GM21619 (cell line): ENCODE results near the gene INKA2.

ENCODE experiments used
- ATAC-seq: cut with Tn5 transposase; IDR thresholded peaks from one replicate; pipeline ENCODE4 v1.9.1; 2021; ENCODE audit not compliant: unreplicated experiment

Gene INKA2

DNA sequence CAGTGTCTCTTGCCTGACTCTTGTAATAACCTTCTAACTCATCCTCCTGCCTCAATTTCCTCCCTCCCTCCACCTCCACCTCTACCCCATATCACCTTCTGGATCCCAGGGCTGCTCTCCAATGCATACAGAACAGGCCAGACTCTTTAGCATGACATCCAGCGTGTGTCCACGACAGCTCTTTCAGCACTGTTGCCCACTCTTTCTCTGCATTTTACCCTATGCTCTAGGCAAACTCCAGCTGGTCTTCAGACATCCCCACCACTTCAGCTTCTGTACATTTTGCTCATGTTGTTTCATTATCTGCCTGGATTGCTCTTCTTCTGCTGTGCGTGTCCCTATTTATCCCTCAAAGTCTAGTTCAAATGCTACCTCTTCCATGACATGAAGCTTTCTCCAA is 4.8 kb downstream of the INKA2 start:
- ATAC-seq, result no peak

DNA sequence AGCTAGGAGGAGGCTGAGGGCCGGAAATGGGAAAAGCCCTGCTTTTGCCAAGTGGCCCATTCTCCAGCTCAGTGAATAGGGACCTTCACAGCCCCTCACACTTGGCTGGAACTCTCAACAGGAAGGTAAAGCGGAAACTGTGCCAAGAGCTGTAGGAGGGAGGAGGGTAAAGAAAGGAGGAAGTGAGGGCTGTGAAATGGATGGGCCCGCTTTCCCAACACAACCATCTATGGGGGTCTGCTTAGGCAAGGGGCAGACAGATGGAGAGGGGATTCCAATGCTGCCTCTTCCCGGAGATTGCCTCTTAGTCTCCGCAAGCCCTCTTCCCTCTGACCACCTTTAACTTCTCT is 5.2 kb downstream of the INKA2 start:
- ATAC-seq, result no peak

GRCh38 chr1:111733183-111733991 is 5.8 kb downstream of the INKA2 start:
- ATAC-seq, result no peak

GRCh38 chr1:111732718-111733117 is 6.5 kb downstream of the INKA2 start:
- no peak for ATAC-seq

DNA sequence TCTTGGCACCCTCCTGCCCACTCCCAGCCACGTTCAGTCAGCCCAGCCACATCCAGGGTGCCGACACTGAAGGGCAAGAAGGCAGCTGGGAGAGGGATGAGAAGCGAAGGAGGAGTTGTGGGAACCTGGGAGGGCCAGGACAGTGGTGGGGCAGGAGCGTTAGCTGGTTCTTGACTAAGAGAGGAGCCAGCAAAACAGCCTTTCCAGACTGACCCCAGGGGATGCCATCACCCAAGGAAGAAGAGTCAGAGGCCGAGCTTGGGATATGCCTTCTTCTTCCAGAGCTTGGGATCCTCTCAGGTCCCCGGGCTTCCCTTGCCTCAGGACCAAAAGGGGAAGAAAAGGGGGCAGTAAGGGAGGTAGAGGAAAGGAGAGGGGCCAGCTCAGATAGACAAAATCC is 7.2 kb downstream of the INKA2 start:
- no peak for ATAC-seq

DNA sequence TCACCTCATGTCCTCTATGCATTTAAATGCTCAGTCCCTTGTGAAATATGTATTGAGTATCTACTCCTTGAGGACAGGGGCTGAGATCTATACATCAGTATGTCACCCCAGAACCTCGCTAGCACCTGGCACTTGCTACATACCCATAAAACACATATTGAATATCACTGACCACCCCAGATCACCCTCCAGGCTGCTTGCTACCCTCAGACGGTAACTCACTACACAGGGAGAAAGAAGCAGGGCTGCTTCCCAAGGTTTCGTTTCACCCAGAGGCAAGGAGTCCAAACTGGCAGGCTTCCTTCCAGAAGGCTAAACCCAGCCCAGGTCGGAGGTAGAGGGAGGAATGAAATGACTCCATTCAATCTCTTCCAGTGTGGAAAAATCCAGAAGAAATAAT is 8.5 kb downstream of the INKA2 start:
- no peak for ATAC-seq

DNA sequence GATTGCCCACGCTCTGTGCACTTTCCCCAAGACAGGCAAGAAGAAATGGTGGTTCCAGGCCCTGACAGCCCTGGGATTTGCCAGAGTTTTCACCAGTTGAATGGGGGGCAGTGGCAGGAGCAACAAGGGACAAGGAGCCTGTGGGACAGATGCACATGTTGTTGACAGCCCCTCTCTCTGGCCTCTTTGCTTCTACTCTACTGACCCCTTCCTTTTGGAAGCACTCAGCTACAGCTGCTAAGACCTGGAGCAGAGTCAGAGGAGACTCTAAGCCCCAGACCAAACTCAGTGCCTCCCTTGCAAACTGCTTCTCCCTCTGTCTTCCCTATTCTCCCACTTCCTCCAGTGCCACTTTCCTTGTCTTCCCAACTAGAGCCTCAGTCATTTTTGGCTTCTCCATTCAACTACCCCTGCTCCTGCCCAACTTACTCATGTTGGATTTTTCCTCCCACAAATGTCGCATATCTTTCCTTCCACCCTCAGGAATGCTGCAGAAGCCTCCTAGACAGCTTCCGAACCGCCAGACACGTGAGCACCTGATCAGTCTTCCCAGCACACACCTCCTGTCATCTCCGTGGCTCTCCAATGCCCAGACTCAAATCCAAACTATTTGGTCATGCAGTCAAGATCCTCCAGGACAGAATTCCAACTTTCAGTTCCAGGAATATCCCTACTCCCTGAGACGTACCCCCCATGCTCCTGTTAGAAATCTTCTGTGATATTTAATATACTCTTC is 9.1 kb downstream of the INKA2 start:
- ATAC-seq, result no peak

DNA sequence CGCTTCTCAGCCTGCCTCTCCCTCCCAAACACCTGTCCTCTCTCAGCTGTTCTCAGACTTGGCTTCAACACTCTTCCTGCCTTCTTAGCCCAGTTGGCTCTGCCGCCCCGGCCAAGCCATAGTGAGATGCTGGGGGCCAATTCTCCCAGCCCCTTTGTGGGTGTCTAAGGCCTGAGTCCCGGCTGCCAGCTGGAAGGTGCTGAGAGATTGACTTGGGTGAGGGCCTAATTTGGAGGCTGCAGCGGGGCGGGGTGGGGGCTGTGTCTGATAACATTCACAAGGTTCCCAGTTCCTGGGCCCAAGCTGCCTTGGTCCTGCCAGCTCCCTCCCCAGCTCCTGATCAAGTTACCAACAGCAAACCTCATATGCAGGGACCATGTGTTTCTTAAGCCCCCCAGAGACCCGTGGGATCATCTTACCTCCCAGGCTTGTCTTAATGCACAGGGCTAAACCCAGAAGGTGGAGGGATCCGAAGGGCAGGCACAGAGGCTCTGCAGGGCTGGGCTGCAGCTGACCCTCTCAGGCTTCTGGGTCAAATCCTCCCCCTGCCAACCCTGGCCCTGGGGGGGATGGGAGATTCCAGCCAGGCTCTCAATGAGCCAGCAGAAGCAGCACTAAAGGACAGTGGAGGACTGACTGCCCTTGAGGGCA is 9.8 kb downstream of the INKA2 start:
- no peak for ATAC-seq

GRCh38 chr1:111727056-111727455 is 12.1 kb downstream of the INKA2 start:
- ATAC-seq, result no peak

DNA sequence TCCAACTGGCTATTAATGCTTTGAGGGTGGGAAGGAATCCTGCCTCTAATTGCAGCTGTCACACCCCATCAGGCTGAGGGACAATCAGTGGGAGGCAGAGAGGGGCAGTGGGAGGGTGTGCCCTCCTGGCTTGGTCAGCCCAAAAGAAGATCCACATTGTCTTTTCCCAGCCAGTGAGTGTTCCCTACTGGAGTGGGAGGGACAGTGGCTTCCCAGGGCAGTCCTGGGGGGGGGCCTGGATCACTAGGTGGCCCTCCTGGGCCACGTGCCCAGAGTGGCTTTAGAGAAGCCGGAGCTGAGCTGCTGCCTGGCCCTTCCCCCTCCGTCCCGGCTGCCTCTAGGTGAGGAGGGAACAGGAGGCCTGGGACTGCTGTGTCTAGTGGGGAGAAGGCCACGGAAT is 14.0 kb downstream of the INKA2 start:
- ATAC-seq, result no peak

GRCh38 chr1:111723871-111724270 is 15.3 kb downstream of the INKA2 start:
- ATAC-seq, result no peak

GRCh38 chr1:111723091-111723806 is 15.9 kb downstream of the INKA2 start:
- no peak for ATAC-seq

- ATAC-seq, result no peak
Measured at GRCh38 chr1:111720977-111721786, 18.0 kb downstream of the INKA2 start.

GRCh38 chr1:111720274-111720976 is 18.8 kb downstream of the INKA2 start:
- no peak for ATAC-seq

DNA sequence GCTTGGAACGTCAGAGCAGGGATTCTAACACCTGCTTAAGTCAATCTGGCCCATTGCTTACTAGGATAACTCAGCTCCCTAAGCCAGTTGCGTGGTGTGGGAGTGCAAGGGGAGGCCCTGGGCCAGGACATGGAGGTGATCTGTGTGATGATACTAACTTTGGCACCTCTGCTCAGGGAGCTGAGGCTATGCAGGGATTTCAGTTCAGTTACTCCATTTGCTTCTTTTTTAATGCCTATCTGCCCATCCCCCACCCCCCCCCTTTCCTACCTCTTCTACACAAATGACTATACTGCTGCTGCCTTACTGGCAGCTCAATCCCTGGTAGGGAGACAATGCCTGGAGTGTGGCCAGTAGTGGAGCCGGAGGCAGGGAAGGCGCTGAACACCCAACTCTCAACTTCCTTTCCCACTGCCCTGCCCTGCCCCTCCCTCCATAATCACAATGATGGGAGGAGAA is 19.5 kb downstream of the INKA2 start:
- ATAC-seq, result no peak

GRCh38 chr1:111719135-111719534 is 20.1 kb downstream of the INKA2 start:
- ATAC-seq, result no peak

GRCh38 chr1:111717450-111717849 is 21.7 kb downstream of the INKA2 start:
- ATAC-seq, result no peak

- no peak for ATAC-seq
Measured at GRCh38 chr1:111716333-111716732, 22.9 kb downstream of the INKA2 start.

- ATAC-seq, result no peak
Measured at GRCh38 chr1:111709986-111710385, 29.2 kb downstream of the INKA2 start.

GRCh38 chr1:111707906-111708305 is 31.3 kb downstream of the INKA2 start:
- ATAC-seq, result no peak
